Natural killer cell (primary cell): ENCODE results near the gene GALNT15. TPM values are rescaled to one million over a fixed set of nuclear protein-coding genes. Genes with fewer than 3 reads are reported as not detected.

ENCODE experiments used
- ATAC-seq, 3 donors: fragments of 150-1000 bp in 2 of 3; fragments of 200-7000 bp in 1 of 3; cut with Tn5 transposase; 1 replicate in 1 of 3; 2 replicates in 2 of 3; pipeline ENCODE4 v1.10.0; 2021; ENCODE audit warnings: mild to moderate bottlenecking in 2 of 3, moderate library complexity in 2 of 3
- DNase-seq, 2 donors: peaks; one replicate each; pipeline versions ENCODE4 v3.0.0 to v3.0.0-alpha.2; 2013 to 2021; ENCODE audit warnings: mixed read lengths in 1 of 2
- H3K27ac ChIP-seq: one replicate; pipeline ENCODE4 v1.5.1; 2013; ENCODE audit warnings: mild to moderate bottlenecking, low read length
- H3K27me3 ChIP-seq: one replicate; pipeline ENCODE4 v1.6.1; 2013; ENCODE audit warnings: low read length; ENCODE audit not compliant: control insufficient read depth, insufficient read depth
- H3K36me3 ChIP-seq: one replicate; pipeline ENCODE4 v1.6.1; 2013; ENCODE audit warnings: low read length; ENCODE audit not compliant: control insufficient read depth, insufficient read depth
- H3K4me1 ChIP-seq: one replicate; pipeline ENCODE4 v1.6.1; 2013; ENCODE audit warnings: low read length; ENCODE audit not compliant: control insufficient read depth, insufficient read depth
- H3K4me3 ChIP-seq: one replicate; pipeline ENCODE4 v1.5.1; 2013; ENCODE audit warnings: low read length
- H3K9me3 ChIP-seq: one replicate; pipeline ENCODE4 v1.6.1; 2013; ENCODE audit warnings: low read length; ENCODE audit not compliant: control insufficient read depth, insufficient read depth
- H3K27ac Mint-ChIP-seq, 2 donors: one replicate each; pipeline ENCODE4 v1.8.0; 2022; ENCODE audit warnings: mild to moderate bottlenecking in 2 of 2, mixed read lengths in 2 of 2, moderate library complexity in 1 of 2
- H3K27me3 Mint-ChIP-seq, 2 donors: one replicate each; pipeline ENCODE4 v1.8.0; 2022; ENCODE audit warnings: low read depth in 2 of 2, mixed read lengths in 2 of 2
- H3K36me3 Mint-ChIP-seq: one replicate; pipeline ENCODE4 v1.8.0; 2022; ENCODE audit warnings: mixed read lengths
- H3K4me1 Mint-ChIP-seq, 2 donors: one replicate each; pipeline ENCODE4 v1.8.0; 2022; ENCODE audit warnings: mixed read lengths in 2 of 2
- H3K4me3 Mint-ChIP-seq: one replicate; pipeline ENCODE4 v1.8.0; 2022; ENCODE audit warnings: mild to moderate bottlenecking, moderate library complexity, mixed read lengths
- H3K9me3 Mint-ChIP-seq, 2 donors: one replicate each; pipeline ENCODE4 v1.8.0; 2022; ENCODE audit warnings: mixed read lengths in 2 of 2
- WGBS: methylation state at CpG from one replicate; pipeline ENCODE4 v1.1.7; 2013; ENCODE audit warnings: missing lambda C conversion rate; ENCODE audit not compliant: insufficient coverage; 5-methylcytosine and 5-hydroxymethylcytosine counted together
- intact Hi-C: fragments of 100-400 bp; cut with micrococcal nuclease; formaldehyde crosslinking; loops from one replicate; pipeline ENCODE4 v1.14.2; 2022
- total RNA-seq, 4 donors: library from RNA; stranded (reverse); fragments of 120-200 nt in 1 of 4; gene quantifications; one replicate each; pipeline versions ENCODE4 v1.2.3 to v1.2.4, GENCODE V29; 2013 to 2022
- TF ChIP-seq, protein P1 (sequence below): fragments of 200-600 bp; IDR thresholded peaks from one replicate; pipeline ENCODE4 v1.8.0; 2022; ENCODE audit warnings: antibody characterized with exemption

GALNT15 gene
- total RNA-seq, 3 donors from 2014 or later (not counting 1 experiment from before 2014, with no cell fraction given), result not detected

DNA sequence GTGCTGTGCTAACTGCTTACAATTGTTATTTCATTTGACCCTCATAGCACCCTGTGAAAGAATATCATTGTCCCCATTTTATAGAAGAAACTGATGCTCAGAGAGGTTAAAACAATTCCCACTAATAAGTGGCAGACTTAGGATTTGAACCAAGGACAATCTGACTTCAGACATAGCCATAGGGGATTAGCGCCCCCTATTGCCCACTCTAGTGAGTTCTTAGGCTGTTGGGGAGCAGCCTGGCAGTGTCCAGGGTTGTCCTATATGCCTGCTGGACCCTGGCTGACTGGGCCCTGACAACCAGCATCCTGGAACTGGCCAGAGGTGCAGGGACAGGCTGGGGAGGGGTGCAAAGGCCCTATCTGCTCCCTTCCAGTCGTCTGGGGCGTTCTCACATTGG, 74.9 kb downstream of the GALNT15 start:
- Histone ChIP-seq H3K4me1 (peaks cover 5% of the 10 kb centered on the region), H3K9me3 (no peaks in the 10 kb centered on the region), H3K4me3 (no peak overlapping the region), H3K27me3 (no peaks in the 10 kb centered on the region), H3K36me3 (no peaks in the 10 kb centered on the region), H3K27ac (no peak overlapping the region)
- no peak overlapping the region for H3K4me3 Mint-ChIP-seq
- H3K27me3 Mint-ChIP-seq, result no peaks in the 10 kb centered on the region
- H3K27ac Mint-ChIP-seq, result no peak overlapping the region
- peak in 1 of 2 donors; percentile 43 for DNase-seq
- H3K4me1 Mint-ChIP-seq, result peaks cover 0 to 11% of the 10 kb centered on the region in 2 donors
- intact Hi-C loops, result loop anchor here (5.0 kb wide), 1 partner anchor 1047 kb away; no protein-coding TSS in a partner anchor
- H3K9me3 Mint-ChIP-seq, result no peaks in the 10 kb centered on the region
- no peak for ATAC-seq
- WGBS, result 74% methylated on average over 3 of the region's 3 CpGs
- TF ChIP-seq, protein P1, sequence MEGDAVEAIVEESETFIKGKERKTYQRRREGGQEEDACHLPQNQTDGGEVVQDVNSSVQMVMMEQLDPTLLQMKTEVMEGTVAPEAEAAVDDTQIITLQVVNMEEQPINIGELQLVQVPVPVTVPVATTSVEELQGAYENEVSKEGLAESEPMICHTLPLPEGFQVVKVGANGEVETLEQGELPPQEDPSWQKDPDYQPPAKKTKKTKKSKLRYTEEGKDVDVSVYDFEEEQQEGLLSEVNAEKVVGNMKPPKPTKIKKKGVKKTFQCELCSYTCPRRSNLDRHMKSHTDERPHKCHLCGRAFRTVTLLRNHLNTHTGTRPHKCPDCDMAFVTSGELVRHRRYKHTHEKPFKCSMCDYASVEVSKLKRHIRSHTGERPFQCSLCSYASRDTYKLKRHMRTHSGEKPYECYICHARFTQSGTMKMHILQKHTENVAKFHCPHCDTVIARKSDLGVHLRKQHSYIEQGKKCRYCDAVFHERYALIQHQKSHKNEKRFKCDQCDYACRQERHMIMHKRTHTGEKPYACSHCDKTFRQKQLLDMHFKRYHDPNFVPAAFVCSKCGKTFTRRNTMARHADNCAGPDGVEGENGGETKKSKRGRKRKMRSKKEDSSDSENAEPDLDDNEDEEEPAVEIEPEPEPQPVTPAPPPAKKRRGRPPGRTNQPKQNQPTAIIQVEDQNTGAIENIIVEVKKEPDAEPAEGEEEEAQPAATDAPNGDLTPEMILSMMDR, result no peak
- no peaks in the 10 kb centered on the region for H3K36me3 Mint-ChIP-seq

DNA sequence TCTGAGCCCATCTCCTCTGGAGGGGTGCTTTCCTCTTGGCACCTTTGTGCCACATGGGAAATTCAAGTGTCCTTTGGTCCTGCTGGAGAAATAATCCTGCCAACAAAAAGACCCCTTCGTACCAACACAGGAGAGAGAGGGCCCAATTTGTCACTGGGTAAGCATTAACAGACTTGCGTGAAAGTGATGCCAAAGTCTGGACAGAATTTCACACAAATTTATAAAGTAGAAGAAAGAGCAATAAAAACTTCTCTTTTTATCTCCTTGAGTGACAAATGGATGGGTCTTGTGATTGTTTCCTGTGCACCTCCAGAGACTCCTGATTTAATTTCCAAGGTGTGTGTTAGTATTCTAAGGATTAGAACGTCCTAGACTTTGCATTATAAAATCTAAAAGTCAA, 75.4 kb downstream of the GALNT15 start:
- Mint-ChIP-seq H3K4me1 (peaks cover 0 to 11% of the 10 kb centered on the region in 2 donors), H3K27ac (no peak overlapping the region), H3K9me3 (no peaks in the 10 kb centered on the region), H3K36me3 (no peaks in the 10 kb centered on the region), H3K27me3 (no peaks in the 10 kb centered on the region), H3K4me3 (no peak overlapping the region)
- TF ChIP-seq, protein P1, result no peak
- WGBS, result 100% methylated on average over 2 of the region's 3 CpGs
- H3K27ac ChIP-seq, result no peak overlapping the region
- peaks cover 5% of the 10 kb centered on the region for H3K4me1 ChIP-seq
- intact Hi-C loops, result loop anchor here (5.0 kb wide), 1 partner anchor 1048 kb away; no protein-coding TSS in a partner anchor
- H3K9me3 ChIP-seq, result no peaks in the 10 kb centered on the region
- no peak for ATAC-seq
- no peaks in the 10 kb centered on the region for H3K36me3 ChIP-seq
- DNase-seq, result no peak
- no peak overlapping the region for H3K4me3 ChIP-seq
- no peaks in the 10 kb centered on the region for H3K27me3 ChIP-seq

DNA sequence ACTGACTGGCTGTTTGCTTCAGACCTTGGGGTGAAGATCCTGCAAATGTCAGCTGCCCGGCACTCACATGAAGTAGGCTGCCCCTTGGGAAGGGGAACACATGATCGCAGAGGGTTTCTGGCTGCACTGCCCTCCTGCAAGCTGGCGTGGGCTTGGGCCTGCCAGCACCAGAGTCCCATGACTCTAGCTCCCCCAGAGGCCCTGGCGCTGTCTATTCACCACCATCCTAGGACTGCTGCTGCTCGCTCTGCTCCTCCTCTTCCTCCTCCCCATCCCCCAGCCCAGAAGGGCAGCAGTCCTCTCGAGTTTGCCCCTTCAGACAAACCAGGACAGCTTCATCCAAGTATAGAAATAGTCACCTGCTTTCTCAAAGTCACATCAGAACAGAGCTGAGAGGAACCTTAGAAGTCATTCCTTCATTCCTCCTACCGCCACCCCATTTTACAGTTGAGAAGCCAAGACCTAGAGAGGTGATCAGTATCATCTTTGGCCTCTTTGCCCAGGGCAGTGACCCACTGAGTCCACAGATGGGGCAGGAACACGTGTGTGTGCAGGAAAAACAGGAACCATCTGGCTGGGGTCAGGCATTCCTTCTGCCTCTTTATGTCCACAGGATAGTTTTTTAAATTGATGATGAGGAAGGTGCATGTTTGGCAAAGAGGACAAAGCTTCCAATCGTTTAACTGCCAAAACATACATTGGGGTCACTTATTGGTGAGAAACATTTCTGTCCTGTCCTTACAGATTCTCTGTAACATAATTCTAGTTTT, 77.0 kb downstream of the GALNT15 start:
- no peak for DNase-seq

More for the DNA sequence above, 77.0 kb downstream of the GALNT15 start:
- Mint-ChIP-seq H3K4me3 (no peak overlapping the region), H3K9me3 (no peaks in the 10 kb centered on the region), H3K27me3 (no peaks in the 10 kb centered on the region), H3K36me3 (no peaks in the 10 kb centered on the region), H3K4me1 (peaks cover 0 to 11% of the 10 kb centered on the region in 2 donors), H3K27ac (no peak overlapping the region)
- no peak overlapping the region for H3K27ac ChIP-seq
- intact Hi-C loops, result no loop called here
- no peaks in the 10 kb centered on the region for H3K27me3 ChIP-seq
- 66% methylated on average over 9 of the region's 9 CpGs for WGBS
- H3K9me3 ChIP-seq, result no peaks in the 10 kb centered on the region
- peaks cover 2% of the 10 kb centered on the region for H3K36me3 ChIP-seq
- ATAC-seq, result no peak
- H3K4me1 ChIP-seq, result peaks cover 5% of the 10 kb centered on the region
- no peak overlapping the region for H3K4me3 ChIP-seq
- TF ChIP-seq, protein P1, result no peak
